ENCODE measurements around the gene LTBR. TPM values are rescaled to one million over a fixed set of nuclear protein-coding genes. Genes with fewer than 3 reads are reported as not detected.

The LTBR gene
- total RNA-seq, 5 donors from 2014 or later (not counting 1 experiment from before 2014, with no cell fraction given): 0.56 to 1.6 (median 1.2) TPM; not detected in 1

- POLR2A ChIA-PET: interaction anchor here in 1 of 2 donors (0.7 to 1.0 kb wide), 2 partner anchors 11 to 20 kb away, joined by 3 to 9 read pairs; no protein-coding TSS in a partner anchor
- Histone ChIP-seq H3K27ac (ENCODE audit: low read length) (peak overlapping the region; percentile 25), H3K36me3 (ENCODE audit: control insufficient read depth in 2 of 2, extremely low read depth in 1 of 2, insufficient read depth in 1 of 2, low read length in 1 of 2) (no peaks in the 10 kb centered on the region), H3K9me3 (no peaks in the 10 kb centered on the region), H3K27me3 (replicated peaks in 1 of 2; ENCODE audit: control insufficient read depth in 2 of 2, extremely low read depth in 1 of 2, insufficient read depth in 2 of 2, low read length in 1 of 2) (peaks cover 0 to 8% of the 10 kb centered on the region in 2 experiments), H3K4me1 (ENCODE audit: control insufficient read depth in 1 of 2, extremely low read depth in 1 of 2, insufficient read depth in 2 of 2, low read length in 2 of 2) (peaks cover 24 to 52% of the 10 kb centered on the region in 2 experiments), H3K4me3 (ENCODE audit: control insufficient read depth in 1 of 2, extremely low read depth in 1 of 2, low read length in 1 of 2) (no peak overlapping the region)
- Mint-ChIP-seq H3K9me3 (no peaks in the 10 kb centered on the region), H3K4me3 (peak overlapping the region in 1 of 3 donors; percentile 61), H3K27ac (peak overlapping the region; percentile 47 to 83), H3K4me1 (peaks cover 50 to 59% (median 51%) of the 10 kb centered on the region in 3 donors), H3K36me3 (no peaks in the 10 kb centered on the region), H3K27me3 (peaks cover 0 to 2% of the 10 kb centered on the region in 2 donors)
- WGBS (ENCODE audit: insufficient coverage): 94% methylated on average over 2 of the region's 10 CpGs
- CTCF ChIA-PET: interaction anchor here (0.5 to 1.2 kb wide), 11 partner anchors 9 to 1503 kb away, joined by 3 to 8 read pairs (median 4); no protein-coding TSS in a partner anchor
- DNase-seq (peak in 5 of 35 experiments; percentile 14 to 38 (median 30)), ATAC-seq (replicated peaks in 1 of 4) (peak; percentile 28 to 56 (median 41))
These were observed 38.5 kb upstream of the LTBR start for GRCh38 chr12:6345319-6346091.

GRCh38 chr12:6346235-6346832 lies 37.6 kb upstream of the LTBR start:
- Mint-ChIP-seq H3K36me3 (no peaks in the 10 kb centered on the region), H3K27me3 (peaks cover 0 to 2% of the 10 kb centered on the region in 2 donors), H3K4me1 (peaks cover 50 to 59% (median 51%) of the 10 kb centered on the region in 3 donors), H3K27ac (peak overlapping the region; percentile 47 to 83), H3K9me3 (no peaks in the 10 kb centered on the region), H3K4me3 (peak overlapping the region in 1 of 3 donors; percentile 61)
- no peak for DNase-seq
- H3K9me3 ChIP-seq: no peaks in the 10 kb centered on the region
- peaks cover 24 to 52% of the 10 kb centered on the region in 2 experiments for H3K4me1 ChIP-seq (ENCODE audit: control insufficient read depth in 1 of 2, extremely low read depth in 1 of 2, insufficient read depth in 2 of 2, low read length in 2 of 2)
- no peak overlapping the region for H3K4me3 ChIP-seq (ENCODE audit: control insufficient read depth in 1 of 2, extremely low read depth in 1 of 2, low read length in 1 of 2)
- ChIA-PET CTCF (interaction anchor here (0.5 to 1.2 kb wide), 8 partner anchors 10 to 409 kb away, joined by 3 to 5 read pairs (median 4); no protein-coding TSS in a partner anchor), POLR2A (interaction anchor here in 1 of 2 donors (1.0 kb wide), 1 partner anchor 19 kb away, joined by 9 read pairs; no protein-coding TSS in a partner anchor)
- peak overlapping the region; percentile 25 for H3K27ac ChIP-seq (ENCODE audit: low read length)
- WGBS (ENCODE audit: insufficient coverage): 92% methylated on average over 4 of the region's 5 CpGs
- peaks cover 0 to 8% of the 10 kb centered on the region in 2 experiments for H3K27me3 ChIP-seq (replicated peaks in 1 of 2; ENCODE audit: control insufficient read depth in 2 of 2, extremely low read depth in 1 of 2, insufficient read depth in 2 of 2, low read length in 1 of 2)
- no peak for ATAC-seq (replicated peaks in 1 of 4)
- no peaks in the 10 kb centered on the region for H3K36me3 ChIP-seq (ENCODE audit: control insufficient read depth in 2 of 2, extremely low read depth in 1 of 2, insufficient read depth in 1 of 2, low read length in 1 of 2)

GRCh38 chr12:6346942-6347341 lies 37.0 kb upstream of the LTBR start:
- peaks cover 0 to 2% of the 10 kb centered on the region in 2 donors for H3K27me3 Mint-ChIP-seq
- peak overlapping the region in 1 of 2 donors; percentile 11 for H3K27ac Mint-ChIP-seq
- CTCF ChIA-PET: no interaction called here
- no peak for DNase-seq
- POLR2A ChIA-PET: no interaction called here
- Histone ChIP-seq H3K27ac (ENCODE audit: low read length) (no peak overlapping the region), H3K36me3 (ENCODE audit: control insufficient read depth in 2 of 2, extremely low read depth in 1 of 2, insufficient read depth in 1 of 2, low read length in 1 of 2) (no peaks in the 10 kb centered on the region), H3K4me1 (ENCODE audit: control insufficient read depth in 1 of 2, extremely low read depth in 1 of 2, insufficient read depth in 2 of 2, low read length in 2 of 2) (peaks cover 23 to 51% of the 10 kb centered on the region in 2 experiments), H3K27me3 (replicated peaks in 1 of 2; ENCODE audit: control insufficient read depth in 2 of 2, extremely low read depth in 1 of 2, insufficient read depth in 2 of 2, low read length in 1 of 2) (peaks cover 0 to 8% of the 10 kb centered on the region in 2 experiments), H3K4me3 (ENCODE audit: control insufficient read depth in 1 of 2, extremely low read depth in 1 of 2, low read length in 1 of 2) (no peak overlapping the region), H3K9me3 (no peaks in the 10 kb centered on the region)
- H3K36me3 Mint-ChIP-seq: no peaks in the 10 kb centered on the region
- no peak for ATAC-seq (replicated peaks in 1 of 4)
- H3K9me3 Mint-ChIP-seq: no peaks in the 10 kb centered on the region
- H3K4me3 Mint-ChIP-seq: peak overlapping the region in 1 of 3 donors; percentile 7
- peaks cover 47 to 54% (median 48%) of the 10 kb centered on the region in 3 donors for H3K4me1 Mint-ChIP-seq
- WGBS (ENCODE audit: insufficient coverage): 93% methylated on average over 6 of the region's 8 CpGs

- H3K4me1 Mint-ChIP-seq: peaks cover 40 to 47% (median 41%) of the 10 kb centered on the region in 3 donors
- H3K4me3 Mint-ChIP-seq: peak overlapping the region in 1 of 3 donors; percentile 7
- no peak overlapping the region for H3K27ac ChIP-seq (ENCODE audit: low read length)
- no peaks in the 10 kb centered on the region for H3K9me3 Mint-ChIP-seq
- H3K4me3 ChIP-seq (ENCODE audit: control insufficient read depth in 1 of 2, extremely low read depth in 1 of 2, low read length in 1 of 2): no peak overlapping the region
- peaks cover 16 to 43% of the 10 kb centered on the region in 2 experiments for H3K4me1 ChIP-seq (ENCODE audit: control insufficient read depth in 1 of 2, extremely low read depth in 1 of 2, insufficient read depth in 2 of 2, low read length in 2 of 2)
- ATAC-seq (replicated peaks in 1 of 4) (peak; percentile 48 to 78 (median 60)), DNase-seq (peak in 3 of 35 experiments; percentile 15 to 29 (median 23))
- H3K27me3 Mint-ChIP-seq: peaks cover 0 to 2% of the 10 kb centered on the region in 2 donors
- ChIA-PET POLR2A (interaction anchor here in 1 of 2 donors (0.7 kb wide), 1 partner anchor 13 kb away, joined by 5 read pairs; no protein-coding TSS in a partner anchor), CTCF (no interaction called here)
- 66% methylated on average over 8 of the region's 19 CpGs for WGBS (ENCODE audit: insufficient coverage)
- peaks cover 0 to 8% of the 10 kb centered on the region in 2 experiments for H3K27me3 ChIP-seq (replicated peaks in 1 of 2; ENCODE audit: control insufficient read depth in 2 of 2, extremely low read depth in 1 of 2, insufficient read depth in 2 of 2, low read length in 1 of 2)
- H3K27ac Mint-ChIP-seq: peak overlapping the region in 1 of 2 donors; percentile 28
- H3K36me3 Mint-ChIP-seq: no peaks in the 10 kb centered on the region
- no peaks in the 10 kb centered on the region for H3K36me3 ChIP-seq (ENCODE audit: control insufficient read depth in 2 of 2, extremely low read depth in 1 of 2, insufficient read depth in 1 of 2, low read length in 1 of 2)
- H3K9me3 ChIP-seq: no peaks in the 10 kb centered on the region
These were observed 36.3 kb upstream of the LTBR start for GRCh38 chr12:6347367-6348338.

- Mint-ChIP-seq H3K4me1 (peaks cover 12 to 18% (median 13%) of the 10 kb centered on the region in 3 donors), H3K9me3 (no peaks in the 10 kb centered on the region), H3K27ac (no peak overlapping the region), H3K4me3 (no peak overlapping the region), H3K36me3 (no peaks in the 10 kb centered on the region), H3K27me3 (peaks cover 0 to 2% of the 10 kb centered on the region in 2 donors)
- DNase-seq (no peak), ATAC-seq (replicated peaks in 1 of 4) (no peak)
- CTCF ChIA-PET: no interaction called here
- no peaks in the 10 kb centered on the region for H3K36me3 ChIP-seq (ENCODE audit: control insufficient read depth in 2 of 2, extremely low read depth in 1 of 2, insufficient read depth in 1 of 2, low read length in 1 of 2)
- H3K9me3 ChIP-seq: no peaks in the 10 kb centered on the region
- POLR2A ChIA-PET: interaction anchor here in 1 of 2 donors (0.6 kb wide), 1 partner anchor 489 kb away, joined by 3 read pairs; the partner anchor contains the start of gene GNB3
- WGBS (ENCODE audit: insufficient coverage): 93% methylated on average over 4 of the region's 5 CpGs
- peaks cover 6 to 13% of the 10 kb centered on the region in 2 experiments for H3K4me1 ChIP-seq (ENCODE audit: control insufficient read depth in 1 of 2, extremely low read depth in 1 of 2, insufficient read depth in 2 of 2, low read length in 2 of 2)
- no peak overlapping the region for H3K27ac ChIP-seq (ENCODE audit: low read length)
- no peak overlapping the region for H3K4me3 ChIP-seq (ENCODE audit: control insufficient read depth in 1 of 2, extremely low read depth in 1 of 2, low read length in 1 of 2)
- H3K27me3 ChIP-seq (replicated peaks in 1 of 2; ENCODE audit: control insufficient read depth in 2 of 2, extremely low read depth in 1 of 2, insufficient read depth in 2 of 2, low read length in 1 of 2): peaks cover 0 to 13% of the 10 kb centered on the region in 2 experiments
These were observed 32.3 kb upstream of the LTBR start for GRCh38 chr12:6351622-6352021.
